ENCODE measurements around the gene UBE2D2.

- TF ChIP-seq EP300 (IDR thresholded peaks at IDR 0.05) (no peak), CTCF (IDR thresholded peaks at IDR 0.05) (no peak), POLR2A (IDR thresholded peaks at IDR 0.05) (no peak)
These were observed 101.5 kb downstream of the UBE2D2 start for GRCh38 chr5:139662617-139663016.

Data from gastroesophageal sphincter (tissue), 3 donors.